ENCODE measurements around the gene PCSK5. TPM values are rescaled to one million over a fixed set of nuclear protein-coding genes. Genes with fewer than 3 reads are reported as not detected.

PCSK5 gene
- total and polyA plus RNA-seq, 5 experiments from 2014 or later = 6.5 to 22.8 (median 14.7) TPM

- DNase-seq (no peak), ATAC-seq (no peak)
- H3K4me3 Mint-ChIP-seq = no peak overlapping the region
- H3K36me3 Mint-ChIP-seq = no peaks in the 10 kb centered on the region
- H3K27me3 Mint-ChIP-seq = peaks cover 11 to 17% (median 16%) of the 10 kb centered on the region in 5 donors
- no peaks in the 10 kb centered on the region for H3K9me3 Mint-ChIP-seq
- H3K27ac Mint-ChIP-seq = peak overlapping the region in 1 of 10 donors; percentile 4
- no peaks in the 10 kb centered on the region for H3K4me1 Mint-ChIP-seq
- POLR2A ChIA-PET = no interaction called here
Observed at GRCh38 chr9:76330034-76330433, 439.6 kb downstream of the PCSK5 start.

GRCh38 chr9:76333388-76333787, 442.9 kb downstream of the PCSK5 start:
- H3K27ac Mint-ChIP-seq = no peak overlapping the region
- H3K4me3 Mint-ChIP-seq = no peak overlapping the region
- ATAC-seq (no peak), DNase-seq (no peak)
- no peaks in the 10 kb centered on the region for H3K9me3 Mint-ChIP-seq
- POLR2A ChIA-PET = no interaction called here
- H3K27me3 Mint-ChIP-seq = peaks cover 8 to 16% (median 12%) of the 10 kb centered on the region in 5 donors
- no peaks in the 10 kb centered on the region for H3K4me1 Mint-ChIP-seq
- no peaks in the 10 kb centered on the region for H3K36me3 Mint-ChIP-seq

GRCh38 chr9:76333964-76334363, 443.5 kb downstream of the PCSK5 start:
- DNase-seq = no peak
- H3K27ac Mint-ChIP-seq = no peak overlapping the region
- H3K27me3 Mint-ChIP-seq = peaks cover 6 to 15% (median 10%) of the 10 kb centered on the region in 5 donors
- no peaks in the 10 kb centered on the region for H3K9me3 Mint-ChIP-seq
- POLR2A ChIA-PET = no interaction called here
- H3K36me3 Mint-ChIP-seq = no peaks in the 10 kb centered on the region
- ATAC-seq = no peak
- H3K4me3 Mint-ChIP-seq = no peak overlapping the region
- H3K4me1 Mint-ChIP-seq = no peaks in the 10 kb centered on the region

- no peak for DNase-seq
- Mint-ChIP-seq H3K27me3 (peaks cover 10 to 15% (median 11%) of the 10 kb centered on the region in 5 donors), H3K4me3 (no peak overlapping the region), H3K36me3 (no peaks in the 10 kb centered on the region), H3K4me1 (no peaks in the 10 kb centered on the region), H3K27ac (no peak overlapping the region), H3K9me3 (no peaks in the 10 kb centered on the region)
- POLR2A ChIA-PET = no interaction called here
- ATAC-seq = no peak
Observed at GRCh38 chr9:76336027-76336426, 445.6 kb downstream of the PCSK5 start.

GRCh38 chr9:76338418-76338817, 447.9 kb downstream of the PCSK5 start:
- DNase-seq (no peak), ATAC-seq (no peak)
- H3K4me3 Mint-ChIP-seq = no peak overlapping the region
- H3K9me3 Mint-ChIP-seq = peaks cover 0 to 2% (median 0%) of the 10 kb centered on the region in 9 donors
- POLR2A ChIA-PET = no interaction called here
- H3K27me3 Mint-ChIP-seq = peaks cover 6 to 23% (median 13%) of the 10 kb centered on the region in 5 donors
- no peaks in the 10 kb centered on the region for H3K4me1 Mint-ChIP-seq
- peaks cover 0 to under 1% (median 0%) of the 10 kb centered on the region in 3 donors for H3K36me3 Mint-ChIP-seq
- H3K27ac Mint-ChIP-seq = no peak overlapping the region

- H3K27me3 Mint-ChIP-seq = peaks cover 9 to 36% (median 18%) of the 10 kb centered on the region in 5 donors
- ATAC-seq = no peak
- POLR2A ChIA-PET = no interaction called here
- H3K9me3 Mint-ChIP-seq = peaks cover 0 to 6% (median 3%) of the 10 kb centered on the region in 9 donors
- H3K4me3 Mint-ChIP-seq = no peak overlapping the region
- no peak for DNase-seq
- H3K36me3 Mint-ChIP-seq = peaks cover 0 to 2% (median 0%) of the 10 kb centered on the region in 3 donors
- no peaks in the 10 kb centered on the region for H3K4me1 Mint-ChIP-seq
- no peak overlapping the region for H3K27ac Mint-ChIP-seq
Observed at GRCh38 chr9:76341616-76342015, 451.1 kb downstream of the PCSK5 start.

GRCh38 chr9:76342201-76342600, 451.7 kb downstream of the PCSK5 start:
- Mint-ChIP-seq H3K4me3 (no peak overlapping the region), H3K27me3 (peaks cover 9 to 36% (median 18%) of the 10 kb centered on the region in 5 donors), H3K9me3 (peaks cover 0 to 6% (median 3%) of the 10 kb centered on the region in 9 donors), H3K4me1 (no peaks in the 10 kb centered on the region), H3K36me3 (peaks cover 0 to 2% (median 0%) of the 10 kb centered on the region in 3 donors), H3K27ac (no peak overlapping the region)
- ATAC-seq (no peak), DNase-seq (no peak)
- POLR2A ChIA-PET = no interaction called here

- DNase-seq = no peak
- POLR2A ChIA-PET = no interaction called here
- H3K27me3 Mint-ChIP-seq = peaks cover 9 to 36% (median 18%) of the 10 kb centered on the region in 5 donors
- peaks cover 0 to 6% (median 3%) of the 10 kb centered on the region in 9 donors for H3K9me3 Mint-ChIP-seq
- H3K4me3 Mint-ChIP-seq = no peak overlapping the region
- H3K27ac Mint-ChIP-seq = no peak overlapping the region
- ATAC-seq = no peak
- no peaks in the 10 kb centered on the region for H3K4me1 Mint-ChIP-seq
- peaks cover 0 to 2% (median 0%) of the 10 kb centered on the region in 3 donors for H3K36me3 Mint-ChIP-seq
Observed at GRCh38 chr9:76342858-76343257, 452.4 kb downstream of the PCSK5 start.

- Mint-ChIP-seq H3K36me3 (no peaks in the 10 kb centered on the region), H3K27me3 (peaks cover 0 to 11% (median 3%) of the 10 kb centered on the region in 5 donors), H3K27ac (no peak overlapping the region), H3K4me1 (peaks cover 0 to 8% (median 0%) of the 10 kb centered on the region in 4 donors), H3K4me3 (no peak overlapping the region), H3K9me3 (peaks cover 0 to 9% (median 0%) of the 10 kb centered on the region in 9 donors)
- no peak for ATAC-seq
- POLR2A ChIA-PET = no interaction called here
- DNase-seq = no peak
Observed at GRCh38 chr9:76349865-76350264, 459.4 kb downstream of the PCSK5 start.

- Mint-ChIP-seq H3K4me3 (no peak overlapping the region), H3K4me1 (peaks cover 0 to 8% (median 0%) of the 10 kb centered on the region in 4 donors), H3K27ac (no peak overlapping the region), H3K36me3 (no peaks in the 10 kb centered on the region), H3K27me3 (peaks cover 1 to 11% (median 3%) of the 10 kb centered on the region in 5 donors), H3K9me3 (peaks cover 0 to 9% (median 0%) of the 10 kb centered on the region in 9 donors)
- ATAC-seq (no peak), DNase-seq (no peak)
- POLR2A ChIA-PET = no interaction called here
Observed at GRCh38 chr9:76351006-76351405, 460.5 kb downstream of the PCSK5 start.

GRCh38 chr9:76352026-76352620, 461.6 kb downstream of the PCSK5 start:
- Mint-ChIP-seq H3K4me3 (no peak overlapping the region), H3K36me3 (no peaks in the 10 kb centered on the region), H3K27ac (no peak overlapping the region), H3K9me3 (peaks cover 0 to 9% (median 0%) of the 10 kb centered on the region in 9 donors), H3K4me1 (peaks cover 0 to 8% (median 0%) of the 10 kb centered on the region in 4 donors), H3K27me3 (peaks cover 1 to 11% (median 3%) of the 10 kb centered on the region in 5 donors)
- POLR2A ChIA-PET = no interaction called here
- DNase-seq (no peak), ATAC-seq (no peak)

- H3K27me3 Mint-ChIP-seq = peaks cover 1 to 11% (median 3%) of the 10 kb centered on the region in 5 donors
- H3K36me3 Mint-ChIP-seq = no peaks in the 10 kb centered on the region
- H3K4me1 Mint-ChIP-seq = peaks cover 0 to 8% (median 0%) of the 10 kb centered on the region in 4 donors
- ATAC-seq (no peak), DNase-seq (no peak)
- peaks cover 0 to 9% (median 0%) of the 10 kb centered on the region in 9 donors for H3K9me3 Mint-ChIP-seq
- POLR2A ChIA-PET = no interaction called here
- H3K4me3 Mint-ChIP-seq = no peak overlapping the region
- H3K27ac Mint-ChIP-seq = no peak overlapping the region
Observed at GRCh38 chr9:76353280-76353679, 462.8 kb downstream of the PCSK5 start.

- H3K4me1 Mint-ChIP-seq = peaks cover 0 to 8% (median 0%) of the 10 kb centered on the region in 4 donors
- POLR2A ChIA-PET = no interaction called here
- DNase-seq = no peak
Observed at GRCh38 chr9:76354221-76354620, 463.7 kb downstream of the PCSK5 start.

GRCh38 chr9:76355886-76356285, 465.4 kb downstream of the PCSK5 start:
- Mint-ChIP-seq H3K36me3 (no peaks in the 10 kb centered on the region), H3K4me1 (peaks cover 0 to 8% (median 0%) of the 10 kb centered on the region in 4 donors), H3K27ac (no peak overlapping the region), H3K9me3 (peaks cover 0 to 9% (median 0%) of the 10 kb centered on the region in 9 donors), H3K27me3 (peaks cover 1 to 10% (median 3%) of the 10 kb centered on the region in 5 donors), H3K4me3 (no peak overlapping the region)
- ATAC-seq (no peak), DNase-seq (no peak)
- POLR2A ChIA-PET = no interaction called here

More at GRCh38 chr9:76354221-76354620, 463.7 kb downstream of the PCSK5 start:
- Mint-ChIP-seq H3K9me3 (peaks cover 0 to 9% (median 0%) of the 10 kb centered on the region in 9 donors), H3K27ac (no peak overlapping the region), H3K4me3 (no peak overlapping the region), H3K36me3 (no peaks in the 10 kb centered on the region), H3K27me3 (peaks cover 1 to 11% (median 3%) of the 10 kb centered on the region in 5 donors)
- no peak for ATAC-seq

All from naive thymus-derived CD8-positive, alpha-beta T cell (primary cell).